H1 (cell line): ENCODE measurements around the gene SPATA13. TPM values are rescaled to one million over a fixed set of nuclear protein-coding genes. Genes with fewer than 3 reads are reported as not detected.

Experiments used
- CTCF ChIA-PET: fragments of 300-600 bp; sonication (Branson Sonifier 250); formaldehyde crosslinking; loops from one replicate; lab custom pipeline; 2021; ENCODE audit not compliant: partially characterized antibody; lab: Charles Lee
- POLR2A ChIA-PET: fragments of 300-600 bp; sonication (Branson Sonifier 250); formaldehyde crosslinking; loops from one replicate; lab custom pipeline; 2021; ENCODE audit warnings: inconsistent platforms; ENCODE audit not compliant: partially characterized antibody; lab: Charles Lee
- DNase-seq, 2 experiments: peaks; one replicate each; pipeline versions ENCODE4 v3.0.0 to v3.0.0-alpha.2; 2010 to 2022; ENCODE audit warnings: low spot score in 2 of 2, low read depth in 1 of 2, mixed read lengths in 1 of 2
- FAIRE-seq: peaks from 2 replicates; lab custom pipeline; 2011; peaks lifted over from hg19 to GRCh38; lab: Jason Lieb, UNC
- H2AFZ ChIP-seq: 2 replicates; pipeline ENCODE4 v1.8.1; 2012; ENCODE audit warnings: low read length, inconsistent platforms
- H2AK5ac ChIP-seq: 2 replicates; pipeline ENCODE4 v1.6.1; 2013; ENCODE audit warnings: low read depth, low read length
- H2BK120ac ChIP-seq: replicated peaks from 2 replicates; pipeline ENCODE3; 2013; ENCODE audit warnings: low read depth, low read length, inconsistent platforms
- H2BK12ac ChIP-seq: 2 replicates; pipeline ENCODE4 v1.6.1; 2013; ENCODE audit warnings: low read depth, low read length
- H2BK15ac ChIP-seq: 2 replicates; pipeline ENCODE4 v1.6.1; 2013; ENCODE audit warnings: low read length
- H2BK20ac ChIP-seq: 2 replicates; pipeline ENCODE4 v1.6.1; 2013; ENCODE audit warnings: low read length
- H2BK5ac ChIP-seq: 2 replicates; pipeline ENCODE4 v1.6.1; 2013; ENCODE audit warnings: low read depth, low read length
- H3K14ac ChIP-seq: 2 replicates; pipeline ENCODE4 v1.6.1; 2013; ENCODE audit warnings: inconsistent platforms; ENCODE audit not compliant: insufficient read length
- H3K18ac ChIP-seq: 2 replicates; pipeline ENCODE4 v1.6.1; 2013; ENCODE audit warnings: low read length; ENCODE audit errors: extremely low read depth
- H3K23ac ChIP-seq: 2 replicates; pipeline ENCODE4 v1.6.1; 2013; ENCODE audit warnings: inconsistent platforms; ENCODE audit not compliant: insufficient read length
- H3K23me2 ChIP-seq: 2 replicates; pipeline ENCODE4 v1.6.1; 2013; ENCODE audit warnings: low read depth, low read length
- H3K27ac ChIP-seq: 2 replicates; pipeline ENCODE4 v1.6.1; 2011; ENCODE audit warnings: low read depth, low read length, inconsistent platforms
- H3K27me3 ChIP-seq, 4 experiments: replicated peaks in 1 of 4; 1 replicate in 1 of 4; 2 replicates in 3 of 4; pipeline versions ENCODE4 v1.6.1 to v1.8.1; 2011 to 2013; ENCODE audit warnings: low read length in 3 of 4, mild to moderate bottlenecking in 3 of 4, inconsistent platforms in 2 of 4, mixed read lengths in 2 of 4, moderate library complexity in 1 of 4; ENCODE audit not compliant: control insufficient read depth in 3 of 4, insufficient read depth in 3 of 4; ENCODE audit errors: extremely low read depth in 1 of 4
- H3K36me3 ChIP-seq, 4 experiments: 2 replicates each; pipeline versions ENCODE4 v1.6.1 to v1.8.1; 2011 to 2013; ENCODE audit warnings: mild to moderate bottlenecking in 4 of 4, low read length in 3 of 4, moderate library complexity in 2 of 4, control low read depth in 1 of 4, inconsistent platforms in 1 of 4; ENCODE audit not compliant: insufficient read depth in 4 of 4, control insufficient read depth in 2 of 4
- H3K4ac ChIP-seq: replicated peaks from 2 replicates; pipeline ENCODE3; 2013; ENCODE audit warnings: low read length, low read depth, mixed read lengths, inconsistent platforms; ENCODE audit not compliant: insufficient read length
- H3K4me1 ChIP-seq, 4 experiments: replicated peaks in 1 of 4; 1 replicate in 1 of 4; 2 replicates in 3 of 4; pipeline versions ENCODE4 v1.6.1 to v1.8.1; 2011 to 2013; ENCODE audit warnings: low read length in 3 of 4, inconsistent platforms in 2 of 4, mixed read lengths in 1 of 4; ENCODE audit not compliant: insufficient read depth in 4 of 4, control insufficient read depth in 3 of 4
- H3K4me2 ChIP-seq, 2 experiments: 2 replicates each; pipeline versions ENCODE4 v1.6.1 to v1.8.1; 2011 to 2013; ENCODE audit warnings: low read depth in 2 of 2, low read length in 2 of 2, control low read depth in 1 of 2, inconsistent platforms in 1 of 2, mild to moderate bottlenecking in 1 of 2; ENCODE audit not compliant: insufficient read depth in 1 of 2
- H3K4me3 ChIP-seq, 4 experiments: fragments of 200-600, 300-600 bp in 1 of 4; sonication (generic), shearing (Covaris generic), sonication (Bioruptor Twin) in 1 of 4; 2 replicates each; pipeline versions ENCODE4 v1.5.1 to v1.8.1; 2011 to 2016; ENCODE audit warnings: low read length in 4 of 4, low read depth in 3 of 4, control low read depth in 2 of 4, inconsistent platforms in 2 of 4, mild to moderate bottlenecking in 2 of 4, mixed read lengths in 1 of 4, moderate library complexity in 1 of 4; ENCODE audit not compliant: insufficient read depth in 2 of 4; ENCODE audit errors: extremely low read depth in 1 of 4
- H3K56ac ChIP-seq: replicated peaks from 2 replicates; pipeline ENCODE3; 2013; ENCODE audit warnings: low read depth, mild to moderate bottlenecking, mixed read lengths, low read length, inconsistent platforms; ENCODE audit not compliant: insufficient read length
- H3K79me1 ChIP-seq: 2 replicates; pipeline ENCODE4 v1.6.1; 2013; ENCODE audit warnings: low read depth, low read length, control low read depth
- H3K79me2 ChIP-seq, 2 experiments: 2 replicates each; pipeline versions ENCODE4 v1.6.1 to v1.8.1; 2012 to 2013; ENCODE audit warnings: low read length in 2 of 2, mild to moderate bottlenecking in 2 of 2, inconsistent platforms in 1 of 2; ENCODE audit not compliant: insufficient read depth in 2 of 2, control insufficient read depth in 1 of 2
- H3K9ac ChIP-seq, 4 experiments: replicated peaks in 1 of 4; 1 replicate in 1 of 4; 2 replicates in 3 of 4; pipeline versions ENCODE4 v1.6.1 to v1.8.1; 2011 to 2013; ENCODE audit warnings: low read depth in 3 of 4, low read length in 3 of 4, control low read depth in 2 of 4, mild to moderate bottlenecking in 2 of 4, moderate library complexity in 2 of 4, inconsistent platforms in 1 of 4; ENCODE audit errors: extremely low read depth in 1 of 4
- H3K9me3 ChIP-seq, 2 experiments: 2 replicates each; pipeline versions ENCODE4 v1.6.1 to v1.8.1; 2012 to 2013; ENCODE audit warnings: mild to moderate bottlenecking in 2 of 2, moderate library complexity in 2 of 2, control low read depth in 1 of 2, inconsistent platforms in 1 of 2, low read depth in 1 of 2, low read length in 1 of 2, mixed read lengths in 1 of 2; ENCODE audit not compliant: insufficient read depth in 2 of 2
- H4K20me1 ChIP-seq, 2 experiments: replicated peaks in 1 of 2; 2 replicates each; pipeline versions ENCODE3 to v1.8.1; 2011 to 2013; ENCODE audit warnings: inconsistent platforms in 2 of 2, low read length in 2 of 2, mild to moderate bottlenecking in 1 of 2; ENCODE audit not compliant: insufficient read depth in 2 of 2, control insufficient read depth in 1 of 2
- H4K5ac ChIP-seq: 2 replicates; pipeline ENCODE4 v1.6.1; 2013; ENCODE audit warnings: low read length, low read depth, mixed read lengths, inconsistent platforms; ENCODE audit not compliant: insufficient read length
- H4K8ac ChIP-seq: 2 replicates; pipeline ENCODE4 v1.8.0; 2013; ENCODE audit warnings: mild to moderate bottlenecking, moderate library complexity, low read length, inconsistent platforms; ENCODE audit not compliant: insufficient read depth; ENCODE audit errors: extremely low read depth
- H4K91ac ChIP-seq: replicated peaks from 2 replicates; pipeline ENCODE3; 2013; ENCODE audit warnings: low read length, mixed read lengths, inconsistent platforms; ENCODE audit not compliant: insufficient read length
- GTF2F1 ChIP-seq: IDR thresholded peaks from 2 replicates; pipeline ENCODE4 v1.6.1; 2012; ENCODE audit warnings: low read depth, low read length, improper control_type of control experiment, borderline replicate concordance
- KDM1A ChIP-seq: fragments of 200-600, 300-600 bp; sonication (generic); IDR thresholded peaks from 2 replicates; pipeline ENCODE4 v1.7.1; 2016; ENCODE audit warnings: mild to moderate bottlenecking, low read length, borderline replicate concordance
- MAFK ChIP-seq: IDR thresholded peaks from 2 replicates; pipeline ENCODE4 v1.6.1; 2012; ENCODE audit warnings: low read depth, mild to moderate bottlenecking, improper control_type of control experiment, low read length
- RFX5 ChIP-seq: IDR thresholded peaks from 2 replicates; pipeline ENCODE4 v1.6.1; 2011; ENCODE audit warnings: low read depth, low read length, improper control_type of control experiment, borderline replicate concordance
- WGBS, 2 experiments: shearing (Covaris generic) in 1 of 2; methylation state at CpG; one replicate each; pipeline versions ENCODE4 v1.1.6 to v1.1.7; 2013 to 2015; ENCODE audit warnings: low lambda C conversion rate in 2 of 2, mixed read lengths in 2 of 2, inconsistent platforms in 1 of 2, low coverage in 1 of 2, missing lambda C conversion rate in 1 of 2; ENCODE audit not compliant: insufficient replicate concordance in 2 of 2, insufficient coverage in 1 of 2, insufficient read length in 1 of 2; ENCODE audit errors: extremely low coverage in 1 of 2, missing lambda C conversion rate in 1 of 2; 5-methylcytosine and 5-hydroxymethylcytosine counted together
- polyA plus RNA-seq, 7 experiments: library from polyadenylated mRNA; depleted of rRNA in 3 of 7; stranded (reverse) in 5 of 7; unstranded in 2 of 7; fragments of >200 nt in 5 of 7; fragments of 200-250 nt in 2 of 7; gene quantifications; 1 replicate in 5 of 7; 2 replicates in 1 of 7; 4 replicates in 1 of 7; pipeline versions ENCODE4 v1.2.1 to v1.2.3, GENCODE V29; 2011 to 2013; ENCODE audit warnings: missing spikeins in 2 of 7, mixed read lengths in 2 of 7
- total RNA-seq: library from RNA; stranded (reverse); fragmentation: NEBNext Ultra II Directional; extraction: Animal tissue kit (Norgen Biotek cat#: 25700); gene quantifications from 2 replicates; pipeline ENCODE4 v1.2.1, GENCODE V29; 2021

The SPATA13 gene
- total and polyA plus RNA-seq, 2 of the 8 experiments (the other 6 are each of a cell fraction or from before 2014, with no cell fraction given): 12.6 to 30.9 TPM

GRCh38 chr13:24199016-24199415, 38.5 kb downstream of the SPATA13 start:
- Histone ChIP-seq H2AFZ (no peak overlapping the region), H3K27ac (no peak overlapping the region), H2BK20ac (no peak overlapping the region), H2BK120ac (no peak overlapping the region), H2BK15ac (no peak overlapping the region), H4K5ac (no peak overlapping the region)
- TF ChIP-seq GTF2F1 (no peak), KDM1A (no peak), MAFK (no peak), RFX5 (no peak)
- TF ChIP-seq, all 59 proteins: peak for 0
- Histone ChIP-seq H4K8ac (no peak overlapping the region), H3K56ac (no peak overlapping the region), H3K27me3 (no peaks in the 10 kb centered on the region), H3K79me2 (peaks cover 0 to 42% of the 10 kb centered on the region in 2 experiments; a peak in 2 of 4 replicates), H3K79me1 (peaks cover 5% of the 10 kb centered on the region), H3K4me2 (no peak overlapping the region), H3K18ac (no peak overlapping the region), H3K36me3 (no peaks in the 10 kb centered on the region), H4K20me1 (no peaks in the 10 kb centered on the region), H2AK5ac (no peak overlapping the region), H4K91ac (no peak overlapping the region), H2BK5ac (no peak overlapping the region), H3K14ac (no peak overlapping the region), H3K4ac (no peak overlapping the region), H3K23me2 (no peaks in the 10 kb centered on the region; the same call in 1 of the 2 replicates), H3K4me1 (peaks cover 0 to 7% (median 3%) of the 10 kb centered on the region in 4 experiments; a peak in 4 of 7 replicates), H3K9me3 (no peaks in the 10 kb centered on the region), H3K4me3 (no peak overlapping the region), H2BK12ac (no peak overlapping the region), H3K9ac (no peak overlapping the region), H3K23ac (no peak overlapping the region)
- DNase-seq (no peak), FAIRE-seq (no peak)
- POLR2A ChIA-PET: interaction anchor here (1.4 kb wide), 1 partner anchor 19 kb away, joined by 3 read pairs; no protein-coding TSS in a partner anchor
- 98% methylated on average over 9 of the region's 9 CpGs; no CpG with 5 or more reads in 1 of the 2 experiments for WGBS, 2 experiments
- CTCF ChIA-PET: interaction anchor here (1.1 to 4.2 kb wide), 4 partner anchors 20 to 132 kb away, joined by 3 to 13 read pairs (median 4); no protein-coding TSS in a partner anchor
